Effector memory CD4-positive, alpha-beta T cell (primary cell): ENCODE data around the gene ANLN.
A peak's percentile ranks its signal among the peaks of the same experiment; 100 is the strongest.

Experiments used
- DNase-seq, 3 donors: peaks; one replicate each; pipeline ENCODE4 v3.0.0-alpha.2; 2020
- H3K27ac ChIP-seq: 2 replicates; pipeline ENCODE4 v1.7.0; 2013; ENCODE audit warnings: mild to moderate bottlenecking, low read length, moderate library complexity; ENCODE audit not compliant: insufficient read depth, poor library complexity, severe bottlenecking
- H3K27me3 ChIP-seq: replicated peaks from 2 replicates; pipeline ENCODE4 v1.7.0; 2013; ENCODE audit warnings: mild to moderate bottlenecking, low read length; ENCODE audit not compliant: insufficient read depth, control insufficient read depth, poor library complexity, severe bottlenecking
- H3K36me3 ChIP-seq: 2 replicates; pipeline ENCODE4 v1.7.0; 2013; ENCODE audit warnings: mild to moderate bottlenecking, low read length, moderate library complexity; ENCODE audit not compliant: control insufficient read depth, insufficient read depth
- H3K4me1 ChIP-seq: 2 replicates; pipeline ENCODE4 v1.7.0; 2013; ENCODE audit warnings: low read length, mild to moderate bottlenecking; ENCODE audit not compliant: control insufficient read depth, insufficient read depth, poor library complexity, severe bottlenecking
- H3K4me3 ChIP-seq: 2 replicates; pipeline ENCODE4 v1.7.0; 2013; ENCODE audit warnings: low read length, low read depth, mild to moderate bottlenecking; ENCODE audit not compliant: insufficient read depth, poor library complexity, severe bottlenecking
- H3K9me3 ChIP-seq: 2 replicates; pipeline ENCODE4 v1.7.0; 2013; ENCODE audit warnings: mild to moderate bottlenecking, low read length, moderate library complexity; ENCODE audit not compliant: control insufficient read depth
- total RNA-seq, 3 donors: gene quantifications; one replicate each; lab custom pipeline; 2026; lab: John Stamatoyannopoulos, UW

The ANLN gene
- total RNA-seq, result 0.78 to 1.5 (median 1.0) reads per million in 3 donors

GRCh38 chr7:36389371-36390198, at the start of gene ANLN:
Gene ANLN (plus strand): TSS chr7:36389862. CDS start chr7:36390027, 165 bp downstream.
- Histone ChIP-seq H3K27me3 (no peaks in the 10 kb centered on the region), H3K4me3 (peak within 1 kb of the TSS; percentile 95), H3K36me3 (no peaks in the 10 kb centered on the region), H3K9me3 (no peaks in the 10 kb centered on the region), H3K4me1 (no peaks in the 10 kb centered on the region), H3K27ac (peak within 1 kb of the TSS; percentile 47)
- DNase-seq, result peak; percentile 75 to 83 (median 77)

GRCh38 chr7:36343548-36343947, 46.1 kb upstream of the ANLN start:
- no peaks in the 10 kb centered on the region for H3K27me3 ChIP-seq
- H3K27ac ChIP-seq, result no peak overlapping the region
- DNase-seq, result no peak

GRCh38 chr7:36344622-36345021, 45.0 kb upstream of the ANLN start:
- H3K27me3 ChIP-seq, result no peaks in the 10 kb centered on the region
- no peak overlapping the region for H3K27ac ChIP-seq
- no peak overlapping the region for H3K4me3 ChIP-seq
- no peaks in the 10 kb centered on the region for H3K36me3 ChIP-seq
- DNase-seq, result no peak
- H3K4me1 ChIP-seq, result no peaks in the 10 kb centered on the region
- no peaks in the 10 kb centered on the region for H3K9me3 ChIP-seq

More at GRCh38 chr7:36343548-36343947, 46.1 kb upstream of the ANLN start:
- no peaks in the 10 kb centered on the region for H3K36me3 ChIP-seq
- no peak overlapping the region for H3K4me3 ChIP-seq
- H3K9me3 ChIP-seq, result no peaks in the 10 kb centered on the region
- H3K4me1 ChIP-seq, result no peaks in the 10 kb centered on the region

- H3K9me3 ChIP-seq, result no peaks in the 10 kb centered on the region
- no peaks in the 10 kb centered on the region for H3K36me3 ChIP-seq
Observed at GRCh38 chr7:36346260-36346831, 43.3 kb upstream of the ANLN start.

GRCh38 chr7:36348256-36348655, 41.4 kb upstream of the ANLN start:
- no peaks in the 10 kb centered on the region for H3K9me3 ChIP-seq
- H3K4me1 ChIP-seq, result no peaks in the 10 kb centered on the region
- H3K36me3 ChIP-seq, result no peaks in the 10 kb centered on the region
- DNase-seq, result no peak
- H3K27ac ChIP-seq, result no peak overlapping the region
- H3K4me3 ChIP-seq, result no peak overlapping the region
- H3K27me3 ChIP-seq, result no peaks in the 10 kb centered on the region

More at GRCh38 chr7:36346260-36346831, 43.3 kb upstream of the ANLN start:
- Histone ChIP-seq H3K4me3 (no peak overlapping the region), H3K27me3 (no peaks in the 10 kb centered on the region), H3K4me1 (no peaks in the 10 kb centered on the region), H3K27ac (no peak overlapping the region)
- DNase-seq, result no peak

- Histone ChIP-seq H3K27ac (no peak overlapping the region), H3K27me3 (no peaks in the 10 kb centered on the region), H3K4me3 (no peak overlapping the region), H3K36me3 (no peaks in the 10 kb centered on the region), H3K4me1 (no peaks in the 10 kb centered on the region), H3K9me3 (no peaks in the 10 kb centered on the region)
- no peak for DNase-seq
Observed at GRCh38 chr7:36348771-36349170, 40.9 kb upstream of the ANLN start.

GRCh38 chr7:36349626-36350025, 40.0 kb upstream of the ANLN start:
- no peak for DNase-seq
- Histone ChIP-seq H3K27ac (no peak overlapping the region), H3K27me3 (no peaks in the 10 kb centered on the region), H3K36me3 (no peaks in the 10 kb centered on the region), H3K9me3 (no peaks in the 10 kb centered on the region), H3K4me1 (no peaks in the 10 kb centered on the region), H3K4me3 (no peak overlapping the region)

GRCh38 chr7:36355490-36355889, 34.2 kb upstream of the ANLN start:
- H3K4me3 ChIP-seq, result no peak overlapping the region
- no peaks in the 10 kb centered on the region for H3K4me1 ChIP-seq
- no peak for DNase-seq
- no peaks in the 10 kb centered on the region for H3K36me3 ChIP-seq
- no peaks in the 10 kb centered on the region for H3K9me3 ChIP-seq
- H3K27me3 ChIP-seq, result no peaks in the 10 kb centered on the region
- no peak overlapping the region for H3K27ac ChIP-seq

GRCh38 chr7:36357054-36357453, 32.6 kb upstream of the ANLN start:
- no peak for DNase-seq
- Histone ChIP-seq H3K4me3 (no peak overlapping the region), H3K27me3 (no peaks in the 10 kb centered on the region), H3K9me3 (no peaks in the 10 kb centered on the region), H3K27ac (no peak overlapping the region), H3K4me1 (no peaks in the 10 kb centered on the region), H3K36me3 (no peaks in the 10 kb centered on the region)

- H3K27me3 ChIP-seq, result no peaks in the 10 kb centered on the region
- no peak overlapping the region for H3K27ac ChIP-seq
- DNase-seq, result no peak
- no peaks in the 10 kb centered on the region for H3K4me1 ChIP-seq
- H3K9me3 ChIP-seq, result no peaks in the 10 kb centered on the region
- H3K4me3 ChIP-seq, result no peak overlapping the region
- no peaks in the 10 kb centered on the region for H3K36me3 ChIP-seq
Observed at GRCh38 chr7:36358589-36358988, 31.1 kb upstream of the ANLN start.
